ENCODE data around the gene RPL36.

DNA sequence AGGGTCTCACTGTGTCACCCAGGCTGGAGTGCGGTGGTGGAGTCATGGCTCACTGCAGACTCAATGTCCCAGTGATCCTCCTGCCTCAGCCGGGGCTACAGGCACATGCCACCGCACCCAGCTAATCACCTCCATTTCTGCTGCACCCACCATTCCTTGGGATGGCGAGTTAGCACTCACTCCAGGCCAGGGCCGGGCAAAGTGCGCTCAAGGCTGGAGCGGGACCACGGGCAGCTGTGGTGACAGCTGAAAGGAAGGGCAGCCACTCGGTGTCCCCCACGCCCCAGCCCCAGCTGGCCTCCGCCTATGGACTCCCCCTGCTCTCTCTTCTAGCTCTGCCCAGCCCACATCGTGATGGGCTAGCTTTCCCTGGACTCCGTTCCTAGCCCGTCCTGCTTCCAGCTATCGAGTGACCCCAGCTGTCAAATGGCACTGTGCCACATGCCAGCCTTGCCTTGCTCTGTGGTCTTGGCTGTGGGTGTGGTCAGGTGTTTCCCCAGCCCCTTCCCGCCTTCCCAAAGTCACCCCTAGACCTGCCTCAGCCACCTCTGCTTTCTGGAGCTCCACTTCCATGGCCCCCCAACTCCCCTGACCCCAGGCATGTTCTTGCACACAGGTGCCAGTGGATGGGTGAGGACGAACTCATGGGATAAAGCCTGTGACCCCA is 13.9 kb upstream of the RPL36 start:
- TF ChIP-seq, protein P1, sequence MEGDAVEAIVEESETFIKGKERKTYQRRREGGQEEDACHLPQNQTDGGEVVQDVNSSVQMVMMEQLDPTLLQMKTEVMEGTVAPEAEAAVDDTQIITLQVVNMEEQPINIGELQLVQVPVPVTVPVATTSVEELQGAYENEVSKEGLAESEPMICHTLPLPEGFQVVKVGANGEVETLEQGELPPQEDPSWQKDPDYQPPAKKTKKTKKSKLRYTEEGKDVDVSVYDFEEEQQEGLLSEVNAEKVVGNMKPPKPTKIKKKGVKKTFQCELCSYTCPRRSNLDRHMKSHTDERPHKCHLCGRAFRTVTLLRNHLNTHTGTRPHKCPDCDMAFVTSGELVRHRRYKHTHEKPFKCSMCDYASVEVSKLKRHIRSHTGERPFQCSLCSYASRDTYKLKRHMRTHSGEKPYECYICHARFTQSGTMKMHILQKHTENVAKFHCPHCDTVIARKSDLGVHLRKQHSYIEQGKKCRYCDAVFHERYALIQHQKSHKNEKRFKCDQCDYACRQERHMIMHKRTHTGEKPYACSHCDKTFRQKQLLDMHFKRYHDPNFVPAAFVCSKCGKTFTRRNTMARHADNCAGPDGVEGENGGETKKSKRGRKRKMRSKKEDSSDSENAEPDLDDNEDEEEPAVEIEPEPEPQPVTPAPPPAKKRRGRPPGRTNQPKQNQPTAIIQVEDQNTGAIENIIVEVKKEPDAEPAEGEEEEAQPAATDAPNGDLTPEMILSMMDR (conservative IDR thresholded peaks at IDR 0.05; ENCODE audit: low read depth in 2 of 2), result no peak
- TF ChIP-seq, protein P2, sequence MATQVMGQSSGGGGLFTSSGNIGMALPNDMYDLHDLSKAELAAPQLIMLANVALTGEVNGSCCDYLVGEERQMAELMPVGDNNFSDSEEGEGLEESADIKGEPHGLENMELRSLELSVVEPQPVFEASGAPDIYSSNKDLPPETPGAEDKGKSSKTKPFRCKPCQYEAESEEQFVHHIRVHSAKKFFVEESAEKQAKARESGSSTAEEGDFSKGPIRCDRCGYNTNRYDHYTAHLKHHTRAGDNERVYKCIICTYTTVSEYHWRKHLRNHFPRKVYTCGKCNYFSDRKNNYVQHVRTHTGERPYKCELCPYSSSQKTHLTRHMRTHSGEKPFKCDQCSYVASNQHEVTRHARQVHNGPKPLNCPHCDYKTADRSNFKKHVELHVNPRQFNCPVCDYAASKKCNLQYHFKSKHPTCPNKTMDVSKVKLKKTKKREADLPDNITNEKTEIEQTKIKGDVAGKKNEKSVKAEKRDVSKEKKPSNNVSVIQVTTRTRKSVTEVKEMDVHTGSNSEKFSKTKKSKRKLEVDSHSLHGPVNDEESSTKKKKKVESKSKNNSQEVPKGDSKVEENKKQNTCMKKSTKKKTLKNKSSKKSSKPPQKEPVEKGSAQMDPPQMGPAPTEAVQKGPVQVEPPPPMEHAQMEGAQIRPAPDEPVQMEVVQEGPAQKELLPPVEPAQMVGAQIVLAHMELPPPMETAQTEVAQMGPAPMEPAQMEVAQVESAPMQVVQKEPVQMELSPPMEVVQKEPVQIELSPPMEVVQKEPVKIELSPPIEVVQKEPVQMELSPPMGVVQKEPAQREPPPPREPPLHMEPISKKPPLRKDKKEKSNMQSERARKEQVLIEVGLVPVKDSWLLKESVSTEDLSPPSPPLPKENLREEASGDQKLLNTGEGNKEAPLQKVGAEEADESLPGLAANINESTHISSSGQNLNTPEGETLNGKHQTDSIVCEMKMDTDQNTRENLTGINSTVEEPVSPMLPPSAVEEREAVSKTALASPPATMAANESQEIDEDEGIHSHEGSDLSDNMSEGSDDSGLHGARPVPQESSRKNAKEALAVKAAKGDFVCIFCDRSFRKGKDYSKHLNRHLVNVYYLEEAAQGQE (IDR thresholded peaks at IDR 0.05; ENCODE audit: unreplicated experiment), result no peak
- TF ChIP-seq EZH2phosphoT487 (IDR thresholded peaks at IDR 0.05; ENCODE audit: unreplicated experiment) (no peak), EZH2 (IDR thresholded peaks at IDR 0.05; ENCODE audit: low read depth, unreplicated experiment) (no peak), POLR2AphosphoS5 (IDR thresholded peaks at IDR 0.05; ENCODE audit: low read depth) (no peak), CREB1 (CRISPR knock-in tag; IDR thresholded peaks at IDR 0.05; ENCODE audit: low read depth) (no peak), JUNB (IDR thresholded peaks at IDR 0.05; ENCODE audit: unreplicated experiment) (no peak), NANOG (IDR thresholded peaks at IDR 0.05; ENCODE audit: borderline replicate concordance) (no peak), ZNF114 (CRISPR knock-in tag; IDR thresholded peaks at IDR 0.05) (no peak), ZNF331 (CRISPR knock-in tag; IDR thresholded peaks at IDR 0.05; ENCODE audit: low read depth) (no peak), STAT1 (IDR thresholded peaks at IDR 0.05; ENCODE audit: unreplicated experiment) (no peak)
- TF ChIP-seq, protein P3, sequence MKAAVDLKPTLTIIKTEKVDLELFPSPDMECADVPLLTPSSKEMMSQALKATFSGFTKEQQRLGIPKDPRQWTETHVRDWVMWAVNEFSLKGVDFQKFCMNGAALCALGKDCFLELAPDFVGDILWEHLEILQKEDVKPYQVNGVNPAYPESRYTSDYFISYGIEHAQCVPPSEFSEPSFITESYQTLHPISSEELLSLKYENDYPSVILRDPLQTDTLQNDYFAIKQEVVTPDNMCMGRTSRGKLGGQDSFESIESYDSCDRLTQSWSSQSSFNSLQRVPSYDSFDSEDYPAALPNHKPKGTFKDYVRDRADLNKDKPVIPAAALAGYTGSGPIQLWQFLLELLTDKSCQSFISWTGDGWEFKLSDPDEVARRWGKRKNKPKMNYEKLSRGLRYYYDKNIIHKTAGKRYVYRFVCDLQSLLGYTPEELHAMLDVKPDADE (IDR thresholded peaks at IDR 0.05), result no peak
- TF ChIP-seq, protein P4, sequence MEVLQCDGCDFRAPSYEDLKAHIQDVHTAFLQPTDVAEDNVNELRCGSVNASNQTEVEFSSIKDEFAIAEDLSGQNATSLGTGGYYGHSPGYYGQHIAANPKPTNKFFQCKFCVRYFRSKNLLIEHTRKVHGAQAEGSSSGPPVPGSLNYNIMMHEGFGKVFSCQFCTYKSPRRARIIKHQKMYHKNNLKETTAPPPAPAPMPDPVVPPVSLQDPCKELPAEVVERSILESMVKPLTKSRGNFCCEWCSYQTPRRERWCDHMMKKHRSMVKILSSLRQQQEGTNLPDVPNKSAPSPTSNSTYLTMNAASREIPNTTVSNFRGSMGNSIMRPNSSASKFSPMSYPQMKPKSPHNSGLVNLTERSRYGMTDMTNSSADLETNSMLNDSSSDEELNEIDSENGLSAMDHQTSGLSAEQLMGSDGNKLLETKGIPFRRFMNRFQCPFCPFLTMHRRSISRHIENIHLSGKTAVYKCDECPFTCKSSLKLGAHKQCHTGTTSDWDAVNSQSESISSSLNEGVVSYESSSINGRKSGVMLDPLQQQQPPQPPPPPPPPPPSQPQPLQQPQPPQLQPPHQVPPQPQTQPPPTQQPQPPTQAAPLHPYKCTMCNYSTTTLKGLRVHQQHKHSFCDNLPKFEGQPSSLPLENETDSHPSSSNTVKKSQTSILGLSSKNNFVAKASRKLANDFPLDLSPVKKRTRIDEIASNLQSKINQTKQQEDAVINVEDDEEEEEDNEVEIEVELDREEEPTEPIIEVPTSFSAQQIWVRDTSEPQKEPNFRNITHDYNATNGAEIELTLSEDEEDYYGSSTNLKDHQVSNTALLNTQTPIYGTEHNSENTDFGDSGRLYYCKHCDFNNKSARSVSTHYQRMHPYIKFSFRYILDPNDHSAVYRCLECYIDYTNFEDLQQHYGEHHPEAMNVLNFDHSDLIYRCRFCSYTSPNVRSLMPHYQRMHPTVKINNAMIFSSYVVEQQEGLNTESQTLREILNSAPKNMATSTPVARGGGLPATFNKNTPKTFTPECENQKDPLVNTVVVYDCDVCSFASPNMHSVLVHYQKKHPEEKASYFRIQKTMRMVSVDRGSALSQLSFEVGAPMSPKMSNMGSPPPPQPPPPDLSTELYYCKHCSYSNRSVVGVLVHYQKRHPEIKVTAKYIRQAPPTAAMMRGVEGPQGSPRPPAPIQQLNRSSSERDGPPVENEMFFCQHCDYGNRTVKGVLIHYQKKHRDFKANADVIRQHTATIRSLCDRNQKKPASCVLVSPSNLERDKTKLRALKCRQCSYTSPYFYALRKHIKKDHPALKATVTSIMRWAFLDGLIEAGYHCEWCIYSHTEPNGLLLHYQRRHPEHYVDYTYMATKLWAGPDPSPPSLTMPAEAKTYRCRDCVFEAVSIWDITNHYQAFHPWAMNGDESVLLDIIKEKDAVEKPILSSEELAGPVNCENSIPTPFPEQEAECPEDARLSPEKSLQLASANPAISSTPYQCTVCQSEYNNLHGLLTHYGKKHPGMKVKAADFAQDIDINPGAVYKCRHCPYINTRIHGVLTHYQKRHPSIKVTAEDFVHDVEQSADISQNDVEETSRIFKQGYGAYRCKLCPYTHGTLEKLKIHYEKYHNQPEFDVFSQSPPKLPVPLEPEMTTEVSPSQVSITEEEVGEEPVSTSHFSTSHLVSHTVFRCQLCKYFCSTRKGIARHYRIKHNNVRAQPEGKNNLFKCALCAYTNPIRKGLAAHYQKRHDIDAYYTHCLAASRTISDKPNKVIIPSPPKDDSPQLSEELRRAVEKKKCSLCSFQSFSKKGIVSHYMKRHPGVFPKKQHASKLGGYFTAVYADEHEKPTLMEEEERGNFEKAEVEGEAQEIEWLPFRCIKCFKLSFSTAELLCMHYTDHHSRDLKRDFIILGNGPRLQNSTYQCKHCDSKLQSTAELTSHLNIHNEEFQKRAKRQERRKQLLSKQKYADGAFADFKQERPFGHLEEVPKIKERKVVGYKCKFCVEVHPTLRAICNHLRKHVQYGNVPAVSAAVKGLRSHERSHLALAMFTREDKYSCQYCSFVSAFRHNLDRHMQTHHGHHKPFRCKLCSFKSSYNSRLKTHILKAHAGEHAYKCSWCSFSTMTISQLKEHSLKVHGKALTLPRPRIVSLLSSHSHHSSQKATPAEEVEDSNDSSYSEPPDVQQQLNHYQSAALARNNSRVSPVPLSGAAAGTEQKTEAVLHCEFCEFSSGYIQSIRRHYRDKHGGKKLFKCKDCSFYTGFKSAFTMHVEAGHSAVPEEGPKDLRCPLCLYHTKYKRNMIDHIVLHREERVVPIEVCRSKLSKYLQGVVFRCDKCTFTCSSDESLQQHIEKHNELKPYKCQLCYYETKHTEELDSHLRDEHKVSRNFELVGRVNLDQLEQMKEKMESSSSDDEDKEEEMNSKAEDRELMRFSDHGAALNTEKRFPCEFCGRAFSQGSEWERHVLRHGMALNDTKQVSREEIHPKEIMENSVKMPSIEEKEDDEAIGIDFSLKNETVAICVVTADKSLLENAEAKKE (CRISPR knock-in tag; IDR thresholded peaks at IDR 0.05), result no peak
